NCI-H2227 (cell line): ENCODE data around the gene NRBP1.
A peak's percentile ranks its signal among the peaks of the same experiment; 100 is the strongest.

Source experiments
- DNase-seq: peaks from one replicate; lab custom pipeline; 2025; ENCODE audit not compliant: unreplicated experiment; lab: John Stamatoyannopoulos, UW

NRBP1 gene

GRCh38 chr2:27428213-27428977 lies at the start of gene NRBP1:
NRBP1 (plus strand) TSS chr2:27428631; CDS start chr2:27433274, 4,643 bp downstream.
- peak; percentile 96 for DNase-seq

DNA sequence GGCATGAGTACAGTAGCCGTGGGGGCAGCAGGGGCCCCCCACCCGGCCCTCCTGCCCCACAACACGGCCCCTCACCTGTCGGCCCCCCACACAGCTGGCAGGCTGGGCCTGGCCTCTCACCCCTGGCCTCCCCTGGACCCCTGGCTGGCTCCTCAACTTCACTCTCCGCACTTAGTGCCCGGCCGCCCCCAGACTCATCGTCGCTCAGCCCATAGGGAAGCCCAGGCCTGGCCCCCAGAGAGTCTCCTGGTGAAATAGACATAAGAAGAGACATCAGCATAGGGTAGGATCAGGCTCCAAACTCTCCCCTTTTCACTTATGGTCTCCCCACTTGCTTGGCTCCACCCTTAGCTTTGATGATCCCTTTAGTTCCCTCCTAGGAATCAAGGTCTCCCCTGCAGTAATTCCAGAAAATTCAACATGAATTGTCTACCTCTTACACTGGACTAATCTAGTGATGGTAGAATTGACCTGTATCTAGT lies 49.6 kb upstream of the NRBP1 start:
- no peak for DNase-seq

DNA sequence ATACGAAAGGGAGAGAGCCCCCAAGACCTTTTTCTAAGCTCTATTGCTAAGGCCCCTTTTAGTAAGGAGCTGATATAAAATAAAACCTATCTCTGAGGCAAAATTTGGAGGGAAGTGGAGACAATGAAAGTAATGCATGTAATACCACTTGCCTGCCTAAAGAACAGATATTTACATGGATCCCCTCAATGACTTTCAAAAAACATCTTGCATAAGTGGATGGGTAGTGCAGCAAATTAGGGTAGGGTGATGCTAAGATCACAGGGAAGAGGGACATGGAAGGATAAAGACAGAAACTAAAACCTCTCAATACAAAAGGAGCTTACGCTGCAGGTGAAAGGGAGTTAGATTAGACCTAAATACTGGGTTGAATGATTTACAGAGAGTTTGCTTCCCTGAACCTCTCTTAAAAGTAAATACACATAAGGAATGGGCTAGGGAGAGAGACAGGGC lies 49.0 kb upstream of the NRBP1 start:
- no peak for DNase-seq

DNA sequence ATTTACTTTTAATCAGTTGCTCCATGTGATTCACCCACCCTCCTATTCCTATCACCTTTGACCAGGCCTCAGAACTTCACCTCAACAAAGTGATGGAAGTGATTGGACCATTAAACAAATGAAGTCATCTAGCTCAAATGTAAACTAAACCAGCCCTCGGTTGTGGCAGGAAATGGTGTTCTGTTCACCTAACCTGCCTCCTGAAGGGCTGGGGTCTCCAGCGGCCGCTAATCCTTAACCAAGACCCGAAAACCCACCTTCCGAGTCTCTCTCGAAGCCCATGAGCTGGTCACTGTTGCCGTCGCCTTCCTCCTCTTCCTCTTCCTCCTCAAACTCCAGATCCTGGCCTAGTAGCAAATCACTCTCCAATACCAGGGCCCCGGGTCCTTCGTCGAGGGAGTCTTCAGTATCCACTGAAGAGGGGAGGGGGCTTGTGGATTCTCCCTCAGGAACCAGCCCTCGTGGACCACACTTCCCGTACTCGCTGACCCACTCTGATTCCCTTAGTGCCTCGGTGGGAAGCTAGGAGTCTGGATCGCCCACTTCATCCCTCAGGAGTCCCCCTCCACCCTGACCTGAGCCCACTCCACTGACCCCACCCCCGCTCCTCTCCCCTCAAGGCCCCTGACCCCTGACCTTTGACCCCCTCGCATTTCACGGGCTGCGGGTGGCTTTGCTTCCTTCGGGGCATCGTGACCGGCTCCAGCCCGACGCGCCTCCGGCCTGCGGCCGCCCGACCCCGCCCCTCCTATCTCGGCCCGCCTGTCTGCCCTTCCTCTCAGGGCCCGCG lies 48.4 kb upstream of the NRBP1 start:
- peak; percentile 85 for DNase-seq

- peak; percentile 99 for DNase-seq
These were observed 47.5 kb upstream of the NRBP1 start, which contains the start of gene ZNF513 for GRCh38 chr2:27380626-27381545. ZNF513 (minus strand) TSS chr2:27380734; CDS start chr2:27380526, 208 bp downstream.

DNA sequence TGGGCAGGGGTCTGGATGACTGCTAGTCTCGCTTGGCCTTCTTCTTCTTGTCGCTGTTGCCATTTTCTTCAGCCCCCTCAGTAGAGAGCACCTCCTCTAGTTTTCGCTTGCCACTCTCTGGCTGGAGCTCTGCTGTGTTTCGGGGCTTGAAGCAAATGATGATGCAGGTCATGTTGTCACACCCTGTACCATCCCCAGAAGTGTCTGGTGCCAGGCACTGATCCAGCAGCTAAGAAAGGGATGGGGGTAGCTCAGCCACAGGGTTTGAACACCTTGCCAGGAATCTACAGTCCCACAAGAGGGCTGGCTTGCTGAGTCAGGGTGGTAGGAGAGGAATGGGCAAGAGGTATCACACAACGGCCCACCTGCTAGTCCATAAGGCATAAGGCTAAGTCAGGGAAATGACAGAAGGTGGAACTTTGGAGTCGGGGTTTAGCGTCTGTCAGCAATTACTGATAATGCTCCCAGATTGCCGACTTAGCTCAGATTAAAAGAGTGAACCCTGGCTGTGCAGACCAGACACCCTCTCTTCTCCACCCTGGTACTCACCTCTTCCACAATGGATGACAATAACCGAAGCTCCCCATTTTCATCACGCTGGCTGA lies 46.8 kb upstream of the NRBP1 start:
- no peak for DNase-seq

GRCh38 chr2:27390822-27391679 lies 37.4 kb upstream of the NRBP1 start:
- DNase-seq = no peak

GRCh38 chr2:27393225-27393624 lies 35.2 kb upstream of the NRBP1 start:
- no peak for DNase-seq

- DNase-seq = no peak
These were observed 29.5 kb upstream of the NRBP1 start for GRCh38 chr2:27398962-27399361.

DNA sequence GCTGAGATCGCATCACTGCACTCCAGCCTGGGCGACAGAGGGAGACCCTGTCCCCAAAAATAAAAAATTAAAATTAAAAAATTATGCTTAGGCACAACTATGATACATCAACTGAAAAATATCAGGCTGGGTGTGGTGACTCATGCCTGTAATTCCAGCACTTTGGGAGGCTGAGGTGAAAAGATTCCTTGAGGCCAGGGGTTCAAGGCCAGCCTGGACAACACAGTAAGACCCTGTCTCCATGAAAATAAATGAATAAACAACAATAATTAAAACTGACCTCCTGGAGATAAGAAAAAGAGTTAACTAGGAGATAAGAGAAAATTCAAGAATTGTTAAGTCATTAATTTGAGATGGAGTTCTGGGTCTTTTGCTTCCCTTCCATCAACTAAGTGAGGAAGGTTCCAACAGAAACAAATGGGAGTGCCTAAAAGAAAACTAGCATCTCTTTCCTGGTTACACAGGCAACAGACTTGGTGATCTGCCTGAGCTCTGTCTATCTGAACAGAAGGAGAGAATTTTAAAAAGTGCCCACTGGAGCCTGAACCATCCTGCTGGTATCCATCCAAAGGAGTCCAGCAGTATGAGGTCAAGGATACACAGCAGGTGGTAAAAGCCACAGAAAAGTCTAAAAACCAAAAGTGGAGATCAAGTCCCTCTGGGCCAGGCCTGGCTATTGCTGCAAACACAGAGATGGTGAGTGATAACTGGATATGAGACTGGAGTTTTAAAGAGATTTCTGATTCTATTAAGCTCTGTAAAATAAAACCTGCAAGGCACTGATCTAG lies 27.9 kb upstream of the NRBP1 start:
- no peak for DNase-seq

DNA sequence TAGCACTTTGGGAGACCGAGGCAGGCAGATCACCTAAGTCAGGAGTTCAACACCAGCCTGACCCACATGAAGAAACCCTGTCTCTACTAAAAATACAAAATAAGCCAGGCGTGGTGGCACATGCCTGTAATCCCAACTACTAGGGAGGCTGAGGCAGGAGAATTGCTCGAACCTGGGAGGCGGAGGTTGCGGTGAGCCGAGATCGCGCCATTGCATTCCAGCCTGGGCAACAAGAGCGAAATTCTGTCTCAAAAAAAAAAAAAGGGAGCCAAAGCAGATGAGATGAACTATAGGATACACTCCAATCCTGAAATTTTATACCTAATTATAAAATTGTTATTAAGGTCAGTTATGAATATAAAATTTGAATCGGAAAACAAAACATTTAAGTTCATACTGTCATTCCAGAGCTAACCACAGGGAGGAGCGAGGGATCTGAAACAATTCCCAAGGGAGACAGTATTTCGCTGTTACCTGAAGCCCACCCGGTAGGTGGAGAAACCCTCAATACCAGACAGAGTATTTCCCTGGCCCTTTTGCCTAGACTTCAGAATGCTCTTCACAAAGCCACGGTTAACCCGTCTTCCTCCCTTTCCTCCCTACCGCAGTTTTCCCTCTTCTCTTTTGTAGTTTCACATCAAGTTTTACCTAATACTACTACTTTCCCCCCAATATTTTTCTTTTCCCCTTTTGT lies 20.5 kb upstream of the NRBP1 start:
- peak; percentile 77 for DNase-seq

- peak; percentile 65 for DNase-seq
These were observed 19.7 kb upstream of the NRBP1 start for GRCh38 chr2:27408601-27409320.

DNA sequence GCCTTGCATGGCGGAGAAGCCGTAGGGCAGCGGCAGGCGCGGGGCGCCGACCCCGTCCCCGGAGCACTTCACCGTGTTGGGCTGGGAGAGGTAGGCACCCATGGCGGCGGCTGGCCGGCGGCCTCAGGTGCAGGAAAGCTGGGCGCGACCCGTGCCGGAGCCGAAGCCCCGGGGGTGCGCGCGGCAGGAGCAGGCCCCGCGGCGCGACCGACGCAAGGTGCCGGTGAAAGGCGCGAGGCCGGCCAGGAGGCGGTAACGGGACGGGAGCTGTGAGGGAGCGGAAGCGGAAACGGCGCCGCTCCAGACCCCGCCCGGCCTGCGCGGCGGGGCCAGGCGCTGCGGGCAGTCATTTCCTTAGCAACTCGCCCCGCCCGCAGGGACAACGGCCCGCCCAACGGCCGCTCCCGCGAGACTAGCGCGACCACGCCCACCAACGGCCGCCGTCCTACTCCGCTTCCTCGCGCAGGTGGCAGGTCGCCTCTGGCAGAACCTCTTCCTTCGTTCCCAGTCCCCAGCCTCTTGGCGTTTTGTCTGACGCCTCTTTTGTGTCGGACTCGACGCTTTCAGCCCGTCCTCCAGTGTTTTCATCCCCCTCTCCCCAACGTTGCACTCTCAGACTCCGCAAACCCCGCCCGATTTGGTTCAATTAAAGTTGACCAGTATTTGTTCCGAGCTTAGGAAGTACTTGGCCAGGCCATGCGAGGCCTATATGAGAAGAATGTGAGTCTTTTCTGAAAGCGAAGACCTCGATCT lies 18.9 kb upstream of the NRBP1 start, which contains the start of gene PPM1G:
PPM1G (minus strand) TSS at position 271 of the 753 bp plus-strand sequence; CDS start at position 102, 169 bp downstream.
- peak; percentile 97 for DNase-seq

DNA sequence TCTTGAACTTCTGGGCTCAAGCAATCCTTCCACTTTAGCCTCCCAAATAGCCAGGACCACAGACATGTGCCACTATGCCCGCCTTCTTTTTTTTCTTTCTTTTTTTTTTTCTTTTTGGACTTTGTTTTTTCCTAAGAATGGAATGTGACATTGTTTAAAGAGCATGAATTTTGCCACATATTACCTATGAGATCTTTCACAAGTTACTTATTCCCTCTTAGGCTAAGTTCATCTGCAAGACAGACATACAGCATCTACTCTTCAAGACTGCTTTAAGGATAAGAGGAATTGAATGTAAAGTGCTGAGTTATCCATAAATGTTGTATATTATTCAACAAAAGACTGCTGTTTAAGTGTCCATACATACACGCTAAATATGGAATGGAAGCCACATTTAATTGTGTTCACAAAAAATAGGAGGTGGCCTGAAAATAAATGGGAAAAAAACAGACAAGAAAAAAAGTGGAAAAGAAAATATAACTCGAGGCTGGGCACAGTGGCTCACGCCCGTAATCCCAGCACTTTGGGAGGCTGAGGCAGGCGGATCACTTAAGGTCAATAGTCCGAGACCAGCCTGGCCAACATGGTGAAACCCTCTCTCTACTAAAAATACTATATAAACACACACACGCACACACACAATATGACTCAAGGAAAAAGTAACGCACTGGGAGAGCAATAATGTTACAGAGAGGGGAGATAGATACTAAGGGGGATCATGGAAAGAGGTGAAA lies 15.8 kb upstream of the NRBP1 start:
- no peak for DNase-seq

GRCh38 chr2:27416151-27416550 lies 12.3 kb upstream of the NRBP1 start:
- no peak for DNase-seq

GRCh38 chr2:27420996-27421395 lies 7.4 kb upstream of the NRBP1 start:
- no peak for DNase-seq
